ENCODE results near the gene AFAP1. TPM values are rescaled to one million over a fixed set of nuclear protein-coding genes. Genes with fewer than 3 reads are reported as not detected.

AFAP1 gene
- total RNA-seq, 2 experiments from 2014 or later = 13.6 to 13.8 TPM

- no peak for DNase-seq
- Mint-ChIP-seq H3K36me3 (no peaks in the 10 kb centered on the region), H3K27me3 (peaks cover 6% of the 10 kb centered on the region), H3K27ac (no peak overlapping the region), H3K4me3 (no peak overlapping the region), H3K9me3 (no peaks in the 10 kb centered on the region), H3K4me1 (peaks cover 7% of the 10 kb centered on the region)
These were observed 3.5 kb upstream of the AFAP1 start for GRCh38 chr4:7943211-7943610.

- H3K9me3 Mint-ChIP-seq = no peaks in the 10 kb centered on the region
- H3K36me3 Mint-ChIP-seq = peaks cover 2% of the 10 kb centered on the region
- no peak overlapping the region for H3K4me3 Mint-ChIP-seq
- no peak overlapping the region for H3K27ac Mint-ChIP-seq
- peaks cover 15% of the 10 kb centered on the region for H3K27me3 Mint-ChIP-seq
- no peak for DNase-seq
- H3K4me1 Mint-ChIP-seq = peaks cover 14% of the 10 kb centered on the region
These were observed 2.4 kb upstream of the AFAP1 start for GRCh38 chr4:7941965-7942496.

- Mint-ChIP-seq H3K27me3 (peaks cover 15% of the 10 kb centered on the region), H3K27ac (no peak overlapping the region), H3K4me3 (peak overlapping the region; percentile 18), H3K36me3 (peaks cover 2% of the 10 kb centered on the region), H3K4me1 (peaks cover 19% of the 10 kb centered on the region), H3K9me3 (no peaks in the 10 kb centered on the region)
- no peak for DNase-seq
These were observed 1.7 kb upstream of the AFAP1 start for GRCh38 chr4:7941111-7941964.

- peaks cover 15% of the 10 kb centered on the region for H3K27me3 Mint-ChIP-seq
- no peak for DNase-seq
- H3K9me3 Mint-ChIP-seq = no peaks in the 10 kb centered on the region
- H3K4me1 Mint-ChIP-seq = peaks cover 33% of the 10 kb centered on the region
- H3K36me3 Mint-ChIP-seq = peaks cover 6% of the 10 kb centered on the region
- peak overlapping the region; percentile 83 for H3K4me3 Mint-ChIP-seq
- H3K27ac Mint-ChIP-seq = peak overlapping the region; percentile 70
These were observed 868 bp downstream of the AFAP1 start for GRCh38 chr4:7938609-7939376.

GRCh38 chr4:7938266-7938608 lies 1.4 kb downstream of the AFAP1 start:
- Mint-ChIP-seq H3K4me3 (peak overlapping the region; percentile 83), H3K27me3 (peaks cover 15% of the 10 kb centered on the region), H3K4me1 (peaks cover 35% of the 10 kb centered on the region), H3K27ac (peak overlapping the region; percentile 70), H3K36me3 (peaks cover 6% of the 10 kb centered on the region), H3K9me3 (no peaks in the 10 kb centered on the region)
- DNase-seq = no peak

- Mint-ChIP-seq H3K27me3 (peaks cover 13% of the 10 kb centered on the region), H3K9me3 (no peaks in the 10 kb centered on the region), H3K36me3 (peaks cover 6% of the 10 kb centered on the region), H3K4me3 (no peak overlapping the region), H3K4me1 (peaks cover 35% of the 10 kb centered on the region), H3K27ac (no peak overlapping the region)
- DNase-seq = no peak
These were observed 2.7 kb downstream of the AFAP1 start for GRCh38 chr4:7937006-7937405.

- Mint-ChIP-seq H3K27ac (no peak overlapping the region), H3K4me3 (no peak overlapping the region), H3K9me3 (no peaks in the 10 kb centered on the region), H3K27me3 (peaks cover 12% of the 10 kb centered on the region), H3K36me3 (peaks cover 6% of the 10 kb centered on the region), H3K4me1 (peaks cover 38% of the 10 kb centered on the region)
- DNase-seq = no peak
These were observed 5.8 kb downstream of the AFAP1 start for GRCh38 chr4:7933651-7934510.

- no peak overlapping the region for H3K27ac Mint-ChIP-seq
- no peak overlapping the region for H3K4me3 Mint-ChIP-seq
- H3K4me1 Mint-ChIP-seq = peaks cover 25% of the 10 kb centered on the region
- H3K27me3 Mint-ChIP-seq = no peaks in the 10 kb centered on the region
- no peak for DNase-seq
- no peaks in the 10 kb centered on the region for H3K9me3 Mint-ChIP-seq
- H3K36me3 Mint-ChIP-seq = peaks cover 6% of the 10 kb centered on the region
These were observed 7.4 kb downstream of the AFAP1 start for GRCh38 chr4:7932287-7932686.

- Mint-ChIP-seq H3K27me3 (no peaks in the 10 kb centered on the region), H3K4me1 (peaks cover 10% of the 10 kb centered on the region), H3K36me3 (peaks cover 10% of the 10 kb centered on the region), H3K27ac (no peak overlapping the region), H3K4me3 (no peak overlapping the region), H3K9me3 (no peaks in the 10 kb centered on the region)
- DNase-seq = no peak
These were observed 10.3 kb downstream of the AFAP1 start for GRCh38 chr4:7929118-7929951.

- DNase-seq = no peak
- Mint-ChIP-seq H3K36me3 (peaks cover 7% of the 10 kb centered on the region), H3K4me3 (no peak overlapping the region), H3K27ac (no peak overlapping the region), H3K4me1 (peaks cover 4% of the 10 kb centered on the region), H3K9me3 (no peaks in the 10 kb centered on the region), H3K27me3 (no peaks in the 10 kb centered on the region)
These were observed 10.9 kb downstream of the AFAP1 start for GRCh38 chr4:7928711-7929110.

- Mint-ChIP-seq H3K4me1 (peaks cover 3% of the 10 kb centered on the region), H3K36me3 (peaks cover 7% of the 10 kb centered on the region), H3K27me3 (no peaks in the 10 kb centered on the region), H3K27ac (no peak overlapping the region), H3K4me3 (no peak overlapping the region), H3K9me3 (no peaks in the 10 kb centered on the region)
- DNase-seq = no peak
These were observed 12.8 kb downstream of the AFAP1 start for GRCh38 chr4:7926822-7927221.

- H3K4me3 Mint-ChIP-seq = no peak overlapping the region
- DNase-seq = no peak
- H3K4me1 Mint-ChIP-seq = peaks cover 3% of the 10 kb centered on the region
- peaks cover 7% of the 10 kb centered on the region for H3K36me3 Mint-ChIP-seq
- no peaks in the 10 kb centered on the region for H3K9me3 Mint-ChIP-seq
- no peaks in the 10 kb centered on the region for H3K27me3 Mint-ChIP-seq
- H3K27ac Mint-ChIP-seq = no peak overlapping the region
These were observed 15.1 kb downstream of the AFAP1 start for GRCh38 chr4:7924570-7924969.

- Mint-ChIP-seq H3K4me1 (peaks cover 2% of the 10 kb centered on the region), H3K36me3 (peaks cover 7% of the 10 kb centered on the region), H3K9me3 (no peaks in the 10 kb centered on the region), H3K27me3 (no peaks in the 10 kb centered on the region), H3K4me3 (no peak overlapping the region), H3K27ac (no peak overlapping the region)
- no peak for DNase-seq
These were observed 15.5 kb downstream of the AFAP1 start for GRCh38 chr4:7924163-7924562.

GRCh38 chr4:7922466-7922865 lies 17.2 kb downstream of the AFAP1 start:
- Mint-ChIP-seq H3K4me1 (peaks cover 3% of the 10 kb centered on the region), H3K27me3 (no peaks in the 10 kb centered on the region), H3K36me3 (peaks cover 5% of the 10 kb centered on the region), H3K9me3 (no peaks in the 10 kb centered on the region), H3K27ac (no peak overlapping the region), H3K4me3 (no peak overlapping the region)
- DNase-seq = no peak

All from activated naive CD8-positive, alpha-beta T cell treated with anti-CD3 and anti-CD28 coated beads for 36 hours (primary cell).